Measurements from ENCODE around the gene LRRC73. TPM values are rescaled to one million over a fixed set of nuclear protein-coding genes. Genes with fewer than 3 reads are reported as not detected.
"Not testable (repeated sequence)": the region's sequence is repeated elsewhere in the genome, so short reads cannot be mapped to it uniquely, and the experiment has no call there.

LRRC73 gene
- total and polyA plus RNA-seq, 8 donors: 0.38 to 1.5 (median 0.82) TPM

DNA sequence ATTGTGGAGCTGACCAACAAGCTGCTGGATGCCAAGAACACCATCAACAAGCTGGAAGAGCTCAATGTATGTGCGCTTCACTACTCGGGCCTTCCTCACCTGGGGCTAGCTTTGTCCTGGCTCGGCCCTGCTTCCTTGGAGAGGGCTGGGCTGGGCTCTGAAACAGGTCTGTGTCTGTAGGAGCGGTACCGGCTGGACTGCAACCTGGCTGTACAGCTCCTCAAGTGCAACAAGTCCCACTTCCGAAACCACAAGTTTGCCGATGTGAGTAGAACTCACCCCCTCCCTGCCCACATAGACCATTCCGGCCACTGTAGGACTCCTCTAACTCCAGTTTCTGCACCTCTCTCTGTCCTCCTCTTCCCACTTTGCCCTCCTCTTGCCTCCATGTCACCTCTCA lies 6.7 kb downstream of the LRRC73 start:
- FAIRE-seq (no peak), DNase-seq (no peak), ATAC-seq (no peak)
- Histone ChIP-seq H3K4me1 (no peaks in the 10 kb centered on the region), H3K4me3 (no peak overlapping the region), H3K27ac (no peak overlapping the region), H3K36me3 (peaks cover 0 to 35% (median 20%) of the 10 kb centered on the region in 3 donors), H3K9me3 (no peaks in the 10 kb centered on the region), H3K27me3 (no peaks in the 10 kb centered on the region)
- 90 to 94% methylated on average over 8 of the region's 8 CpGs for WGBS, 2 donors
- intact Hi-C loops (cut with DNase I): loop anchor here in 2 of 3 donors (5.0 to 10.0 kb wide), 2 partner anchors 49 to 246 kb away; partner anchors contain the start of gene DLK2 (in 1 of the 2)
- TF ChIP-seq, protein P1, sequence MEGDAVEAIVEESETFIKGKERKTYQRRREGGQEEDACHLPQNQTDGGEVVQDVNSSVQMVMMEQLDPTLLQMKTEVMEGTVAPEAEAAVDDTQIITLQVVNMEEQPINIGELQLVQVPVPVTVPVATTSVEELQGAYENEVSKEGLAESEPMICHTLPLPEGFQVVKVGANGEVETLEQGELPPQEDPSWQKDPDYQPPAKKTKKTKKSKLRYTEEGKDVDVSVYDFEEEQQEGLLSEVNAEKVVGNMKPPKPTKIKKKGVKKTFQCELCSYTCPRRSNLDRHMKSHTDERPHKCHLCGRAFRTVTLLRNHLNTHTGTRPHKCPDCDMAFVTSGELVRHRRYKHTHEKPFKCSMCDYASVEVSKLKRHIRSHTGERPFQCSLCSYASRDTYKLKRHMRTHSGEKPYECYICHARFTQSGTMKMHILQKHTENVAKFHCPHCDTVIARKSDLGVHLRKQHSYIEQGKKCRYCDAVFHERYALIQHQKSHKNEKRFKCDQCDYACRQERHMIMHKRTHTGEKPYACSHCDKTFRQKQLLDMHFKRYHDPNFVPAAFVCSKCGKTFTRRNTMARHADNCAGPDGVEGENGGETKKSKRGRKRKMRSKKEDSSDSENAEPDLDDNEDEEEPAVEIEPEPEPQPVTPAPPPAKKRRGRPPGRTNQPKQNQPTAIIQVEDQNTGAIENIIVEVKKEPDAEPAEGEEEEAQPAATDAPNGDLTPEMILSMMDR (IDR thresholded peaks at IDR 0.05): no peak

DNA sequence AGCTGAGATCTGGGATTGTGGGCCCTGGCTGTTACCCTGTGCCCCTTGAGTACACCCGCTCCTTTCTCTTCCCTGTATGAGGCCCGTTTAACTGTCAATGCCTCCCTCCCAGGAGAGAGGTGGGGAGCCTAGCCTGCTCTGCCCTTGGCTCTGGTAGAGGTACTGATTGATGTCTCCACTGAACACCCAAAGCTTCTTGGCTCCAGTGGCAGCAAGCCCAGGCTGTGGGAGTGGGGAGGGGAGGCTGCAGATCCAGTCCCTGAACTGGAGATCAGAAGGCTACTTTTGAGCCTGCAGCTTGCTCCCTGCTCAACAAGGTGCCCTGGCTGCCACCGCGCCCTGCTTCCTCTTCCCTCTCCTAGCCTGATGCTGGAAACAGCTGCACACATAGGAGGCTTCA lies 7.5 kb downstream of the LRRC73 start:
- H3K4me1 ChIP-seq: no peaks in the 10 kb centered on the region
- TF ChIP-seq, protein P1 (IDR thresholded peaks at IDR 0.05): no peak
- no peak overlapping the region for H3K4me3 ChIP-seq
- H3K27me3 ChIP-seq: no peaks in the 10 kb centered on the region
- FAIRE-seq: no peak
- H3K27ac ChIP-seq: no peak overlapping the region
- intact Hi-C loops (cut with DNase I): loop anchor here in 2 of 3 donors (5.0 to 10.0 kb wide), 2 partner anchors 48 to 245 kb away; partner anchors contain the start of gene DLK2 (in 1 of the 2)
- H3K9me3 ChIP-seq: no peaks in the 10 kb centered on the region
- 84 to 100% methylated on average over 4 of the region's 4 CpGs for WGBS, 2 donors
- ATAC-seq: no peak
- no peak for DNase-seq
- H3K36me3 ChIP-seq: peaks cover 0 to 42% (median 20%) of the 10 kb centered on the region in 3 donors

DNA sequence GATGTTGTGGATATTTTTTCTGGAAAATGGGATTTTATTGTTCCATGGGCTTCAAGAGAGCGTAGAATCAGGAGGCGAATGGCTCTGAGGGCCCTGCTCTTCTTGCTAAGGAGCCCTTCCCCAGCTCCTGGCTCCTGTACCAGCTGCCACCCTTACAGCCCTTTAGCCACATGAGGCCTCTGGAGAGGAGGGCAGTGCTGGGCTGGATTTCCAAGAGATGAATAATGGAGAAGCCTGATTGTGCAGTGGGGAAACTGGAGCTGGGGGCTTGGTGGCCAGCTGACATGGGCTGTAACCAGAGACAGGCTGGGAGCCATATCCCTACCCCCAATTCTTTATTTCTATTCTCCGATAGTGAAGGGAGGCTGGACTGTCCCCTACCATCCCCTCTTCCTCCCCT lies 9.2 kb downstream of the LRRC73 start:
- H3K36me3 ChIP-seq: peaks cover 0 to 46% (median 20%) of the 10 kb centered on the region in 3 donors
- no peak overlapping the region for H3K27ac ChIP-seq
- H3K9me3 ChIP-seq: no peaks in the 10 kb centered on the region
- H3K27me3 ChIP-seq: no peaks in the 10 kb centered on the region
- ATAC-seq: no peak
- intact Hi-C loops (cut with DNase I): loop anchor here in 2 of 3 donors (5.0 to 10.0 kb wide), 2 partner anchors 46 to 244 kb away; partner anchors contain the start of gene DLK2 (in 1 of the 2)
- FAIRE-seq: no peak
- DNase-seq: no peak
- no peaks in the 10 kb centered on the region for H3K4me1 ChIP-seq
- TF ChIP-seq, protein P1 (IDR thresholded peaks at IDR 0.05): no peak
- WGBS, 2 donors: 96 to 98% methylated on average over 3 of the region's 3 CpGs
- no peak overlapping the region for H3K4me3 ChIP-seq

DNA sequence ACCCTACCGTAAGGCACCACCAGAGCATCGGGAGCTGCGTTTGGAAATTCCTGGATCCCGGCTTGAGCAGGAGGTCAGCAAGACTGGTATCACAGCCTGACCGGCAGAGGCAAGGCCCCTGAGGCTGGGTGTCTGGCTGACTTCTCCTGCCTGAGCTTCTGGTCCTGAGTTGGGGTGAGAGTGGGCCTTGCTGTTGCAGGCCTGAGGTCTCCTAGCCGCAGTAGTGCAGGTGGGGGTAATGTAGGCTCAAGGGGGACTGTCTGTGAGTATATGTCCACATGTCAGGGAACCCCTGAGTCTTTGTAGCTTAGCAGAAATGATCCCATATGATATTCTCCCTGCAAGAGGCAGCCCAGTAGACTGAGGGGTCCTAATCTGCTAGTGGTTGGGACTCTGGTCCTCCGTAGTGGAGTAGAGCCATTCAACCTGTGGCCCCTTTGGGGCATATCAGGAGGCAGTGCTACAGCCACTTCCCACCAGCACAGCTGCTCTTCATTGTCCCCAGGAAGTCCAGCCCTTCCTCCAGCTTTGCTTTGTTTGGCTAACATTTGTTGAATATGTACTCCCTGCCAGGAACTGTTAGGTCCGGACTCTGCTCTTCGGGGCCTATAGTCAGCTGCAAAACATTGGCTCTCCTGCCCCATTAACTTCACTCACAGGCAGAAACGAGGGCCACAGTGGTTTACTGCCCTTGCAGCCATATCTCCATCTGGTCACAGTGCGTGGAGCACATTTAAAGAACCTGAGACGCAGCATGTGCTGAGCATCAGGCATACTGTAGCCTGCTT lies 10.9 kb downstream of the LRRC73 start:
- H3K4me1 ChIP-seq: no peaks in the 10 kb centered on the region
- TF ChIP-seq, protein P1 (IDR thresholded peaks at IDR 0.05): no peak
- WGBS, 2 donors: 86 to 89% methylated on average over 12 of the region's 12 CpGs
- H3K9me3 ChIP-seq: no peaks in the 10 kb centered on the region
- DNase-seq (no peak), ATAC-seq (no peak), FAIRE-seq (no peak)
- H3K27me3 ChIP-seq: no peaks in the 10 kb centered on the region
- H3K27ac ChIP-seq: no peak overlapping the region
- intact Hi-C loops (cut with DNase I): no loop called here
- H3K4me3 ChIP-seq: no peak overlapping the region
- H3K36me3 ChIP-seq: peaks cover 0 to 46% (median 20%) of the 10 kb centered on the region in 3 donors

DNA sequence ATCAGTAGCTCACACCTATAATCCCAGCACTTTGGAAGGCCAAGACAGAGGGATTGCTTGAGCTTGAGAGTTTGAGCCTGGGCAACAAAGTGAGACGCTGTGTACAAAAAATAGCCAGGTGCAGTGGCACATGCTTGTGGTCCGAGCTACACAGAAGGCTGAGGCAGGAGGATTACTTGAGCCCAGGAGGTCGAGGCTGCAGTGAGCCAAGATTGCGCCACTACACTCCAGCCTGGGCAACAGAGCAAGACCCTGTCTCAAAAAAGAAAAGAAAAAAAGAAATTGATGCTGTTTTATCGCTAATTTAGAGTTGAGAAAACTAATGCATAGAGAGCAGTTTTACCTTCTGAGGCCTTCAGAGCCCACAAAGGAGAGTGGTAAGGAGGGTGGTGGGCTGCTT lies 11.9 kb downstream of the LRRC73 start:
- DNase-seq; H3K9me3 ChIP-seq; intact Hi-C loops (cut with DNase I); H3K27me3 ChIP-seq; H3K4me1 ChIP-seq; H3K4me3 ChIP-seq; H3K27ac ChIP-seq; FAIRE-seq; ATAC-seq: not testable (repeated sequence)
- H3K36me3 ChIP-seq: peaks cover 0 to 39% (median 15%) of the 10 kb centered on the region in 3 donors
- 92 to 94% methylated on average over 5 of the region's 5 CpGs for WGBS, 2 donors
